B cell (primary cell): ENCODE data around the gene ZFPM1.

Experiments used
- EZH2 ChIP-seq: IDR thresholded peaks from 2 replicates; pipeline ENCODE4 v1.6.1; 2012; ENCODE audit warnings: borderline replicate concordance, low read depth, mild to moderate bottlenecking, moderate library complexity, low read length; ENCODE audit not compliant: insufficient read depth, poor library complexity, severe bottlenecking
- TF ChIP-seq, protein P1 (sequence below): fragments of 200-600 bp; IDR thresholded peaks from one replicate; pipeline ENCODE4 v1.8.0; 2022; ENCODE audit warnings: antibody characterized with exemption, mild to moderate bottlenecking

DNA sequence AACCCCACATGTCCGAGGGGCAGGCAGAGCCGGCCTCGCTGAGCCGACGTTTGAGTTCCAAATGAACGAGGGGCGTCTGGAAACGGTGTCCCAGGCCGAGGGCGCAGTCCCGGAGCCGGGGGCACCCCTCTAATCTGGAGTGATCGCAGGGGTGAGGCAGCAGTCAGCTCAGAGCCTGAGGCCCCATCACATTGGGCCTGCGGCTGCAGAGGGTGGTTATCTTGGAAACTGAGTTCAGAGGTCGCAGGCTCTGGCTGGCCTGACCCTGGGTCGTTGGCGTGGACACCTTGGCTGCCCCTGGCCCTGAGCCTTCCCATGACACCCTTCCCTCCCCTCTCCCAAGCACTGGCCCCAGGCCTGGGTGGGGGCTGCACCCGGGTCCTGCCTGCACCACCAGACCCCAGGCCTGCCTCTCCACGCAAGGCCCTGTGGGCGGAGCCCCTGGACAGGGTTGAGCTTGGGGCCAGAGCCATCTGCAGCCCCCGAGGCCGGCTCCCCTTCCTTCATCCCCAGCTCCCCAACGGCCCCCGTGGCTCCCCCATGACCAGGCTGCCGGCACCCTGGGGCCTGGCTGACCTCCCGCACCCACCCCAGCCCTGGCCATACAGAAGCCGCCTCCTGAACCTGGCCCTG, 45.6 kb downstream of the ZFPM1 start:
- TF ChIP-seq, protein P1, sequence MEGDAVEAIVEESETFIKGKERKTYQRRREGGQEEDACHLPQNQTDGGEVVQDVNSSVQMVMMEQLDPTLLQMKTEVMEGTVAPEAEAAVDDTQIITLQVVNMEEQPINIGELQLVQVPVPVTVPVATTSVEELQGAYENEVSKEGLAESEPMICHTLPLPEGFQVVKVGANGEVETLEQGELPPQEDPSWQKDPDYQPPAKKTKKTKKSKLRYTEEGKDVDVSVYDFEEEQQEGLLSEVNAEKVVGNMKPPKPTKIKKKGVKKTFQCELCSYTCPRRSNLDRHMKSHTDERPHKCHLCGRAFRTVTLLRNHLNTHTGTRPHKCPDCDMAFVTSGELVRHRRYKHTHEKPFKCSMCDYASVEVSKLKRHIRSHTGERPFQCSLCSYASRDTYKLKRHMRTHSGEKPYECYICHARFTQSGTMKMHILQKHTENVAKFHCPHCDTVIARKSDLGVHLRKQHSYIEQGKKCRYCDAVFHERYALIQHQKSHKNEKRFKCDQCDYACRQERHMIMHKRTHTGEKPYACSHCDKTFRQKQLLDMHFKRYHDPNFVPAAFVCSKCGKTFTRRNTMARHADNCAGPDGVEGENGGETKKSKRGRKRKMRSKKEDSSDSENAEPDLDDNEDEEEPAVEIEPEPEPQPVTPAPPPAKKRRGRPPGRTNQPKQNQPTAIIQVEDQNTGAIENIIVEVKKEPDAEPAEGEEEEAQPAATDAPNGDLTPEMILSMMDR = no peak
- TF ChIP-seq EZH2 = no peak
